HG02678 (cell line): ENCODE data around the gene TUBE1.
"Not testable (repeated sequence)": the region's sequence is repeated elsewhere in the genome, so short reads cannot be mapped to it uniquely, and the experiment has no call there.

Experiments used
- ATAC-seq: cut with Tn5 transposase; IDR thresholded peaks from one replicate; pipeline ENCODE4 v1.9.1; 2021; ENCODE audit warnings: mild to moderate bottlenecking, moderate library complexity; ENCODE audit not compliant: unreplicated experiment

TUBE1 gene

GRCh38 chr6:112065426-112065986 is 21.8 kb downstream of the TUBE1 start:
- ATAC-seq = no peak

GRCh38 chr6:112062966-112063365 is 24.3 kb downstream of the TUBE1 start:
- no peak for ATAC-seq

GRCh38 chr6:112061605-112062004 is 25.7 kb downstream of the TUBE1 start:
- no peak for ATAC-seq

GRCh38 chr6:112058243-112059032 is 28.8 kb downstream of the TUBE1 start:
- ATAC-seq = no peak

GRCh38 chr6:112054555-112055190 is 32.6 kb downstream of the TUBE1 start:
- no peak for ATAC-seq

- ATAC-seq = no peak
Observed at GRCh38 chr6:112054001-112054400, 33.3 kb downstream of the TUBE1 start, which contains the start of gene CCN6. TSS of gene CCN6 (plus strand) at chr6:112054104. CDS start at chr6:112054358, 254 bp downstream.

GRCh38 chr6:112051251-112051740 is 36.0 kb downstream of the TUBE1 start:
- not testable (repeated sequence) for ATAC-seq

- ATAC-seq = no peak
Observed at GRCh38 chr6:112050429-112050828, 36.9 kb downstream of the TUBE1 start.

- no peak for ATAC-seq
Observed at GRCh38 chr6:112049996-112050395, 37.3 kb downstream of the TUBE1 start.

- no peak for ATAC-seq
Observed at GRCh38 chr6:112049026-112049799, 38.1 kb downstream of the TUBE1 start.

GRCh38 chr6:112047523-112047922 is 39.8 kb downstream of the TUBE1 start:
- ATAC-seq = not testable (repeated sequence)

GRCh38 chr6:112044856-112045255 is 42.4 kb downstream of the TUBE1 start:
- ATAC-seq = no peak

- ATAC-seq = no peak
Observed at GRCh38 chr6:112044196-112044595, 43.1 kb downstream of the TUBE1 start.

- ATAC-seq = peak; percentile 87
Observed at GRCh38 chr6:112043032-112044007, 44.0 kb downstream of the TUBE1 start.

GRCh38 chr6:112041535-112041934 is 45.7 kb downstream of the TUBE1 start:
- no peak for ATAC-seq

- no peak for ATAC-seq
Observed at GRCh38 chr6:112040956-112041355, 46.3 kb downstream of the TUBE1 start.

GRCh38 chr6:112039431-112039770 is 47.9 kb downstream of the TUBE1 start:
- ATAC-seq = no peak

- no peak for ATAC-seq
Observed at GRCh38 chr6:112038756-112039430, 48.4 kb downstream of the TUBE1 start.

- no peak for ATAC-seq
Observed at GRCh38 chr6:112038268-112038667, 49.0 kb downstream of the TUBE1 start.
